GM10248 (cell line): Measurements from ENCODE around the gene SUPT4H1.

Experiments used
- CTCF ChIA-PET: fragments of 300-600 bp; sonication (Branson Sonifier 250); formaldehyde crosslinking; extraction: SDS; loops from one replicate; lab custom pipeline; 2021; ENCODE audit warnings: antibody characterized with exemption; lab: Yijun Ruan, JAX
- POLR2A ChIA-PET: fragments of 350-650 bp; sonication (Branson Sonifier 250); formaldehyde crosslinking; extraction: SDS; loops from one replicate; lab custom pipeline; 2020; ENCODE audit warnings: antibody characterized with exemption; lab: Yijun Ruan, JAX
- DNase-seq: peaks from one replicate; pipeline ENCODE4 v3.0.0; 2012; ENCODE audit errors: extremely low spot score
- CTCF ChIP-seq: IDR thresholded peaks from 2 replicates; pipeline ENCODE4 v1.5.1; 2012; ENCODE audit warnings: mild to moderate bottlenecking, low read depth; ENCODE audit errors: extremely low read depth, missing control alignments, control extremely low read depth

SUPT4H1 gene

GRCh38 chr17:58367461-58367860, 15.5 kb upstream of the SUPT4H1 start:
- ChIA-PET POLR2A (no interaction called here), CTCF (interaction anchor here (2.1 to 4.0 kb wide), 3 partner anchors 12 to 49 kb away, joined by 4 to 27 read pairs (median 16); partner anchors contain the start of gene RNF43)
- no peak for DNase-seq
- no peak for TF ChIP-seq CTCF

- POLR2A ChIA-PET = no interaction called here
- no peak for TF ChIP-seq CTCF
- no peak for DNase-seq
- CTCF ChIA-PET = interaction anchor here (1.0 to 1.9 kb wide), 2 partner anchors 13 to 49 kb away, joined by 3 to 5 read pairs; no protein-coding TSS in a partner anchor
Observed at GRCh38 chr17:58365980-58366595, 14.1 kb upstream of the SUPT4H1 start.

- POLR2A ChIA-PET = no interaction called here
- no peak for TF ChIP-seq CTCF
- CTCF ChIA-PET = interaction anchor here (1.0 to 1.9 kb wide), 5 partner anchors 10 to 102 kb away, joined by 3 to 5 read pairs (median 3); no protein-coding TSS in a partner anchor
- no peak for DNase-seq
Observed at GRCh38 chr17:58365185-58365979, 13.4 kb upstream of the SUPT4H1 start.

GRCh38 chr17:58364270-58364942, 12.4 kb upstream of the SUPT4H1 start:
- no peak for TF ChIP-seq CTCF
- DNase-seq = no peak
- ChIA-PET CTCF (interaction anchor here (0.7 to 3.1 kb wide), 12 partner anchors 9 to 118 kb away, joined by 3 to 13 read pairs (median 4); partner anchors contain the start of gene RNF43), POLR2A (no interaction called here)

- no peak for TF ChIP-seq CTCF
Observed at GRCh38 chr17:58363457-58364185, 11.6 kb upstream of the SUPT4H1 start.

More at GRCh38 chr17:58363457-58364185, 11.6 kb upstream of the SUPT4H1 start:
- ChIA-PET POLR2A (interaction anchor here (1.0 kb wide), 1 partner anchor 12 kb away, joined by 3 read pairs; the partner anchor contains the start of gene SUPT4H1), CTCF (interaction anchor here (0.7 to 3.1 kb wide), 12 partner anchors 9 to 119 kb away, joined by 3 to 13 read pairs (median 4); partner anchors contain the start of genes RNF43 and SUPT4H1)
- DNase-seq = no peak
